ENCODE data around the gene ALX3. TPM values are rescaled to one million over a fixed set of nuclear protein-coding genes. Genes with fewer than 3 reads are reported as not detected.
A peak's percentile ranks its signal among the peaks of the same experiment; 100 is the strongest.

The ALX3 gene
- total RNA-seq, 1 donor from 2014 or later = not detected

DNA sequence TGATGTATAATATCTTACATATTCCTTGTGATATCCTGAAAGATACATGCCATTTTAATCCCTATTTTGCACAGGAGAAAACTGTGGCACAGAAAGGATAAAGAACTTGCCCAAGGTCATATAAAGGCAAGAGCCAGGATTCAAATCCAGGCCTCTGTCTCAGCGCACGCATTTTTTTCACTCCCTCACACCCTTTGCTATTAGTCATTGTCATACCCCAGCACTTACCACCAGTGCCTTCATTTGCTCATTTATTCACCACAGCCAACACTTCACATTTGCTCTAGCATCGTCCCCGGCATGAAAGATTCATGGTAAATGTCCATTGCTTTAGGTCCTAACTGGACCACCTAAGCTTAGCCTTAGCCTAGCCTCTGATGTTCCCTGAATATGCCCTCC, 14.2 kb downstream of the ALX3 start:
- Histone ChIP-seq H4K20me1 (ENCODE audit: insufficient read depth, low read length) (peaks cover 78% of the 10 kb centered on the region), H3K79me2 (ENCODE audit: insufficient read depth, low read length) (no peaks in the 10 kb centered on the region), H3K27me3 (ENCODE audit: insufficient read depth, low read length) (no peaks in the 10 kb centered on the region), H3K4me3 (ENCODE audit: insufficient read depth, low read depth, low read length) (no peak overlapping the region), H3K27ac (ENCODE audit: low read depth, low read length) (no peak overlapping the region), H3K9me3 (ENCODE audit: insufficient read depth, low read depth, low read length) (no peaks in the 10 kb centered on the region), H3K4me2 (ENCODE audit: low read length) (peak overlapping the region; percentile 6), H3K36me3 (ENCODE audit: insufficient read depth, low read length) (peaks cover 33% of the 10 kb centered on the region), H3K4me1 (ENCODE audit: insufficient read depth, low read length) (peaks cover 28% of the 10 kb centered on the region), H2AFZ (ENCODE audit: low read depth, low read length) (no peak overlapping the region), H3K9ac (ENCODE audit: low read length) (no peak overlapping the region)
- H3K27me3 Mint-ChIP-seq (ENCODE audit: low read depth, unreplicated experiment) = no peaks in the 10 kb centered on the region
- peak overlapping the region; percentile 7 for H3K4me3 Mint-ChIP-seq (ENCODE audit: unreplicated experiment)
- H3K36me3 Mint-ChIP-seq (ENCODE audit: low read depth, unreplicated experiment) = peaks cover 31% of the 10 kb centered on the region
- DNase-seq (ENCODE audit: low read depth) (no peak), FAIRE-seq (no peak)
- TF ChIP-seq EZH2 (IDR thresholded peaks at IDR 0.05; ENCODE audit: insufficient read depth, low read length) = no peak
- TF ChIP-seq CTCF (IDR thresholded peaks at IDR 0.05; ENCODE audit: insufficient read depth, low read depth, low read length) = no peak
- H3K9me3 Mint-ChIP-seq (ENCODE audit: unreplicated experiment) = no peaks in the 10 kb centered on the region
- peaks cover 55% of the 10 kb centered on the region for H3K4me1 Mint-ChIP-seq (ENCODE audit: low read depth, unreplicated experiment)
- H3K27ac Mint-ChIP-seq (ENCODE audit: unreplicated experiment) = peak overlapping the region; percentile 68

GRCh38 chr1:110055493-110056284, 14.8 kb downstream of the ALX3 start:
- Histone ChIP-seq H3K27me3 (ENCODE audit: insufficient read depth, low read length) (no peaks in the 10 kb centered on the region), H3K4me3 (ENCODE audit: insufficient read depth, low read depth, low read length) (no peak overlapping the region), H4K20me1 (ENCODE audit: insufficient read depth, low read length) (peaks cover 74% of the 10 kb centered on the region), H3K4me1 (ENCODE audit: insufficient read depth, low read length) (peaks cover 28% of the 10 kb centered on the region), H3K4me2 (ENCODE audit: low read length) (peak overlapping the region; percentile 38), H3K36me3 (ENCODE audit: insufficient read depth, low read length) (peaks cover 39% of the 10 kb centered on the region), H3K79me2 (ENCODE audit: insufficient read depth, low read length) (no peaks in the 10 kb centered on the region), H3K9me3 (ENCODE audit: insufficient read depth, low read depth, low read length) (no peaks in the 10 kb centered on the region), H2AFZ (ENCODE audit: low read depth, low read length) (no peak overlapping the region), H3K9ac (ENCODE audit: low read length) (peak overlapping the region; percentile 19), H3K27ac (ENCODE audit: low read depth, low read length) (no peak overlapping the region)
- no peaks in the 10 kb centered on the region for H3K27me3 Mint-ChIP-seq (ENCODE audit: low read depth, unreplicated experiment)
- H3K9me3 Mint-ChIP-seq (ENCODE audit: unreplicated experiment) = no peaks in the 10 kb centered on the region
- DNase-seq (ENCODE audit: low read depth) = peak; percentile 46
- no peak for FAIRE-seq
- peak overlapping the region; percentile 78 for H3K27ac Mint-ChIP-seq (ENCODE audit: unreplicated experiment)
- H3K4me3 Mint-ChIP-seq (ENCODE audit: unreplicated experiment) = peak overlapping the region; percentile 57
- H3K36me3 Mint-ChIP-seq (ENCODE audit: low read depth, unreplicated experiment) = peaks cover 28% of the 10 kb centered on the region
- H3K4me1 Mint-ChIP-seq (ENCODE audit: low read depth, unreplicated experiment) = peaks cover 58% of the 10 kb centered on the region
- TF ChIP-seq CTCF (IDR thresholded peaks at IDR 0.05; ENCODE audit: insufficient read depth, low read depth, low read length) (no peak), EZH2 (IDR thresholded peaks at IDR 0.05; ENCODE audit: insufficient read depth, low read length) (no peak)

Data from astrocyte (in vitro differentiated cells and primary cell).